IMR-90 (cell line): ENCODE results near the gene WASL. TPM values are rescaled to one million over a fixed set of nuclear protein-coding genes. Genes with fewer than 3 reads are reported as not detected.

ENCODE experiments used
- ATAC-seq: fragments of 200-7000 bp; cut with Tn5 transposase; 2 replicates; pipeline ENCODE4 v1.9.1; 2020; ENCODE audit warnings: low read depth, mild to moderate bottlenecking, moderate library complexity
- BruUV-seq: library from RNA; stranded (reverse); fragments of 400-500 nt; replicated peaks from 2 replicates; lab custom pipeline; 2021; lab: Mats Ljungman, UMichigan
- CTCF ChIA-PET: fragments of 300-600 bp; formaldehyde crosslinking; extraction: SDS; loops from one replicate; lab custom pipeline; 2021; ENCODE audit warnings: antibody characterized with exemption; lab: Yijun Ruan, JAX
- POLR2A ChIA-PET: fragments of 300-600 bp; sonication (Branson Sonifier 250); formaldehyde crosslinking; loops from one replicate; lab custom pipeline; 2022; ENCODE audit warnings: antibody characterized with exemption; ENCODE audit not compliant: unreplicated experiment; lab: Charles Lee
- DNase-seq: peaks from one replicate; pipeline ENCODE4 v3.0.0; 2013
- H2AFZ ChIP-seq: replicated peaks from 2 replicates; pipeline ENCODE3; 2013; ENCODE audit warnings: low read length, mild to moderate bottlenecking; ENCODE audit not compliant: poor library complexity
- H2AK5ac ChIP-seq: 2 replicates; pipeline ENCODE4 v1.6.1; 2013; ENCODE audit warnings: low read depth, low read length, inconsistent platforms
- H2AK9ac ChIP-seq: replicated peaks from 2 replicates; pipeline ENCODE3; 2013; ENCODE audit warnings: mild to moderate bottlenecking, low read depth, low read length, moderate library complexity; ENCODE audit not compliant: poor library complexity
- H2BK120ac ChIP-seq: 2 replicates; pipeline ENCODE4 v1.6.1; 2013; ENCODE audit warnings: low read depth, low read length, inconsistent platforms
- H2BK15ac ChIP-seq: 3 replicates; pipeline ENCODE4 v1.6.1; 2013; ENCODE audit warnings: low read depth, low read length, inconsistent platforms
- H2BK20ac ChIP-seq: 2 replicates; pipeline ENCODE4 v1.6.1; 2013; ENCODE audit warnings: low read depth, mild to moderate bottlenecking, inconsistent platforms, low read length, moderate library complexity
- H2BK5ac ChIP-seq: 2 replicates; pipeline ENCODE4 v1.6.1; 2013; ENCODE audit warnings: mild to moderate bottlenecking, low read depth, low read length, inconsistent platforms; ENCODE audit not compliant: poor library complexity, severe bottlenecking
- H3K14ac ChIP-seq: replicated peaks from 2 replicates; pipeline ENCODE4 v1.6.1; 2013; ENCODE audit warnings: low read depth, low read length, inconsistent platforms
- H3K18ac ChIP-seq: 2 replicates; pipeline ENCODE4 v1.6.1; 2013; ENCODE audit warnings: low read depth, low read length, control low read depth
- H3K23ac ChIP-seq: 2 replicates; pipeline ENCODE4 v1.6.1; 2013; ENCODE audit warnings: low read depth, low read length, inconsistent platforms
- H3K27ac ChIP-seq: 2 replicates; pipeline ENCODE4 v1.5.1; 2013; ENCODE audit warnings: mild to moderate bottlenecking, control low read depth, low read length; ENCODE audit not compliant: insufficient read depth
- H3K27me3 ChIP-seq: 2 replicates; pipeline ENCODE4 v1.6.1; 2013; ENCODE audit warnings: low read length; ENCODE audit not compliant: control insufficient read depth, insufficient read depth
- H3K36me3 ChIP-seq: 2 replicates; pipeline ENCODE4 v1.6.1; 2013; ENCODE audit warnings: low read length, mixed read lengths; ENCODE audit not compliant: control insufficient read depth, insufficient read depth
- H3K4ac ChIP-seq: 2 replicates; pipeline ENCODE4 v1.6.1; 2013; ENCODE audit warnings: low read depth, low read length, inconsistent platforms
- H3K4me1 ChIP-seq: 2 replicates; pipeline ENCODE4 v1.6.1; 2013; ENCODE audit warnings: low read length, mixed read lengths; ENCODE audit not compliant: control insufficient read depth, insufficient read depth
- H3K4me2 ChIP-seq: 2 replicates; pipeline ENCODE4 v1.6.1; 2013; ENCODE audit warnings: low read depth, mild to moderate bottlenecking, control low read depth, low read length, moderate library complexity
- H3K4me3 ChIP-seq: 2 replicates; pipeline ENCODE4 v1.5.1; 2013; ENCODE audit warnings: low read depth, mild to moderate bottlenecking, control low read depth, low read length, moderate library complexity; ENCODE audit not compliant: insufficient read depth
- H3K56ac ChIP-seq: 2 replicates; pipeline ENCODE4 v1.6.1; 2013; ENCODE audit warnings: low read length, inconsistent platforms; ENCODE audit not compliant: insufficient read depth; ENCODE audit errors: extremely low read depth
- H3K79me1 ChIP-seq, 2 experiments: 2 replicates each; pipeline ENCODE4 v1.6.1; 2013; ENCODE audit warnings: low read length in 2 of 2, inconsistent platforms in 1 of 2, low read depth in 1 of 2
- H3K9ac ChIP-seq: 2 replicates; pipeline ENCODE4 v1.6.1; 2013; ENCODE audit warnings: low read depth, low read length, control low read depth
- H3K9me1 ChIP-seq: 2 replicates; pipeline ENCODE4 v1.6.1; 2013; ENCODE audit warnings: low read length, inconsistent platforms; ENCODE audit not compliant: insufficient read depth
- H3K9me3 ChIP-seq: 2 replicates; pipeline ENCODE4 v1.6.1; 2013; ENCODE audit warnings: low read length; ENCODE audit not compliant: control insufficient read depth, insufficient read depth
- H4K20me1 ChIP-seq: 2 replicates; pipeline ENCODE4 v1.6.1; 2013; ENCODE audit warnings: low read length, inconsistent platforms; ENCODE audit not compliant: insufficient read depth
- H4K5ac ChIP-seq: 2 replicates; pipeline ENCODE4 v1.6.1; 2013; ENCODE audit warnings: mild to moderate bottlenecking, low read depth, low read length, control low read depth
- H4K8ac ChIP-seq, 2 experiments: 2 replicates each; pipeline ENCODE4 v1.6.1; 2013; ENCODE audit warnings: low read depth in 2 of 2, low read length in 2 of 2, control low read depth in 1 of 2, inconsistent platforms in 1 of 2
- H4K91ac ChIP-seq: 2 replicates; pipeline ENCODE4 v1.6.1; 2013; ENCODE audit warnings: low read depth, low read length, inconsistent platforms; ENCODE audit not compliant: insufficient read depth
- BHLHE40 ChIP-seq: fragments of 150-350 bp; IDR thresholded peaks from 2 replicates; pipeline ENCODE4 v1.6.1; 2016; ENCODE audit warnings: mild to moderate bottlenecking, low read depth, low read length
- CTCF ChIP-seq: conservative IDR thresholded peaks from 2 replicates; pipeline ENCODE4 v1.5.1; 2012; ENCODE audit warnings: mild to moderate bottlenecking, low read depth, low read length, improper control_type of control experiment
- WGBS, 2 experiments: methylation state at CpG; one replicate each; pipeline versions ENCODE4 v1.1.5 to v1.1.7; 2013; ENCODE audit warnings: missing lambda C conversion rate in 2 of 2; ENCODE audit not compliant: insufficient read length in 1 of 2; ENCODE audit errors: extremely low coverage in 2 of 2; 5-methylcytosine and 5-hydroxymethylcytosine counted together
- dilution Hi-C: fragments of 300-500 bp; cut with HindIII; formaldehyde crosslinking; loops from one replicate; pipeline ENCODE4 v1.14.3; 2018; ENCODE audit warnings: low sequenced_read_pairs; ENCODE audit not compliant: unreplicated experiment
- in situ Hi-C: fragments of 300-500 bp; cut with MboI; formaldehyde crosslinking; loops from 3 replicates; pipeline ENCODE4 v1.14.3; 2019; ENCODE audit warnings: low sequenced_read_pairs, inconsistent platforms, mixed read lengths
- intact Hi-C: fragments of 100-400 bp; cut with micrococcal nuclease; formaldehyde crosslinking; loops from 2 replicates; pipeline ENCODE4 v1.10.0; 2022
- polyA plus RNA-seq, 3 experiments: library from polyadenylated mRNA; depleted of rRNA; stranded (reverse); fragments of >200 nt; gene quantifications; 2 replicates each; pipeline ENCODE4 v1.2.3, GENCODE V29; 2012; ENCODE audit warnings: low replicate concordance in 1 of 3
- total RNA-seq: library from RNA; depleted of rRNA; stranded (reverse); fragments of >200 nt; gene quantifications from 2 replicates; pipeline ENCODE4 v1.2.3, GENCODE V29; 2012

The WASL gene
- total and polyA plus RNA-seq, 2 of the 4 experiments (the other 2 are of a cell fraction): 2.3 to 7.9 TPM

- H3K56ac ChIP-seq: no peak overlapping the region
- H2BK20ac ChIP-seq: no peak overlapping the region
- no peaks in the 10 kb centered on the region for H3K9me3 ChIP-seq
- H3K27me3 ChIP-seq: no peaks in the 10 kb centered on the region
- H2BK5ac ChIP-seq: no peak overlapping the region
- H3K4me3 ChIP-seq: no peak overlapping the region
- in situ Hi-C loops: loop anchor here (25.0 kb wide), 1 partner anchor 229 kb away; no protein-coding TSS in a partner anchor
- H4K20me1 ChIP-seq: no peaks in the 10 kb centered on the region
- ChIA-PET CTCF (interaction anchor here (0.7 to 1.5 kb wide), 2 partner anchors 52 to 180 kb away, joined by 3 read pairs; no protein-coding TSS in a partner anchor), POLR2A (no interaction called here)
- no peak overlapping the region for H2AFZ ChIP-seq
- intact Hi-C loops: loop anchor here (10.0 kb wide), 1 partner anchor 139 kb away; no protein-coding TSS in a partner anchor
- no TSS peak for BruUV-seq
- H3K23ac ChIP-seq: no peak overlapping the region
- no peak overlapping the region; the same call in 1 of the 2 replicates for H3K4me2 ChIP-seq
- H3K9ac ChIP-seq: no peak overlapping the region
- WGBS, 2 experiments: no CpG with 5 or more reads among the region's 7 CpGs
- no peak overlapping the region for H4K8ac ChIP-seq
- H3K9me1 ChIP-seq: peaks cover 3% of the 10 kb centered on the region; the same call in 1 of the 2 replicates
- no peaks in the 10 kb centered on the region for H3K4me1 ChIP-seq
- no peaks in the 10 kb centered on the region for H3K36me3 ChIP-seq
- H3K14ac ChIP-seq: no peak overlapping the region
- no peak overlapping the region for H3K4ac ChIP-seq
- H4K5ac ChIP-seq: no peak overlapping the region
- dilution Hi-C loops: no loop called here
- H3K18ac ChIP-seq: no peak overlapping the region
- H3K79me1 ChIP-seq: no peaks in the 10 kb centered on the region
- H4K91ac ChIP-seq: no peak overlapping the region
- no peak overlapping the region for H2AK5ac ChIP-seq
- ATAC-seq (peak; percentile 49), DNase-seq (peak; percentile 77)
- no peak overlapping the region for H2BK15ac ChIP-seq
- no peak overlapping the region for H2AK9ac ChIP-seq
- H3K27ac ChIP-seq: no peak overlapping the region
- TF ChIP-seq BHLHE40: peak; percentile 91
- TF ChIP-seq CTCF: no peak
- H2BK120ac ChIP-seq: no peak overlapping the region
Observed at GRCh38 chr7:123633553-123633952, 115.2 kb downstream of the WASL start.
